GM21723 (cell line): ENCODE data around the gene COX8C.
"Not testable (repeated sequence)": the region's sequence is repeated elsewhere in the genome, so short reads cannot be mapped to it uniquely, and the experiment has no call there.

Source experiments
- ATAC-seq: cut with Tn5 transposase; IDR thresholded peaks from one replicate; pipeline ENCODE4 v1.9.1; 2021; ENCODE audit warnings: mild to moderate bottlenecking, moderate library complexity; ENCODE audit not compliant: unreplicated experiment

Gene COX8C

GRCh38 chr14:93320489-93320888 lies 26.5 kb upstream of the COX8C start:
- no peak for ATAC-seq

DNA sequence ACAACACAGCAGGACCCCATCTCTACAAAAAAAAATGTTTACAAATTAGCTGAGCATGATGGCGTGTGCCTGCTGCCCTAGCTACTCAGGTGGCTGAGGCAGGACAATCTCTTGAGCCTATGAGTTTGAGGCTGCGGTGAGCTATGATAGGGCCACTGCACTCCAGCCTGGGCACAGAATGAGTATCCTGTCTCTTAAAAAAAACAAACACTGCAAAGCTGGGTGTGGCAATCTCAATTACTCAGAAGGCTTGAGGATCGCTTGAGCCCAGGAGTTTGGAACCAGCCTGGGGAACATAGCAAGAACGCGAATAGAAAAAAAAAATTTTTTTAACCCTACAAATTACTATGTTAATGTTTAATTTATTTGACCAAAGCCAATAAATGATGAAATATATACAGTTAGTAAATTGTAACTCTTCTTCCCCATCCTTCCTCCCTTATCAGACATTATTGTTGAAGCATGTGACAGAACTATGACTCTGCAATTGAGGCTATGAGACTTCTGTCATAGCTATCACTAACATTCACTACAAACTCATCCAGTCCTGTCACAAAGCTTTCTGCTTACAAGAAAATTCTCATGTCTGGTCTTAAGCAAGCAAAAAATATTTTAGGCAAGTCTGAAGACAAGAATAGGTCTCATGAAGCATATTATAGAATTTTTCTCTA lies 23.9 kb upstream of the COX8C start:
- no peak for ATAC-seq

GRCh38 chr14:93323600-93324174 lies 23.3 kb upstream of the COX8C start:
- no peak for ATAC-seq

DNA sequence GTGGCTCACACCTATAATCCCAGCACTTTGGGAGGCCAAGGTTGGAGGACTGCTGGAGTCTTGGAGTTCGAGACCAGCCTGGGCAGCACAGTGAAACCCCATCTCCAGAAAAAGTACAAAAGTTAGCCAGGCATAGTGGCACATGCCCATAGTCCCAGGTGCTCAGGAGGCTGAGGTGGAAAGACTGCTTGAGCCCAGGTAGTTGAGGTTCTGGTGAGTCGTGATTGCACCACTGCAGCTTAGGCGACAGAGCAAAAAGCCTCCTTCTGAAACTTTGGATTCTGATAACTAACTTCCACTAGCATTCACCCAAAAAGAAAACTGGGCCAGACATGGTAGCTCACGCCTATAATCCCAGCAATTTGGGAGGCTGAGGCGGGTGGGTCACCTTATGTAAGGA lies 20.8 kb upstream of the COX8C start:
- no peak for ATAC-seq

DNA sequence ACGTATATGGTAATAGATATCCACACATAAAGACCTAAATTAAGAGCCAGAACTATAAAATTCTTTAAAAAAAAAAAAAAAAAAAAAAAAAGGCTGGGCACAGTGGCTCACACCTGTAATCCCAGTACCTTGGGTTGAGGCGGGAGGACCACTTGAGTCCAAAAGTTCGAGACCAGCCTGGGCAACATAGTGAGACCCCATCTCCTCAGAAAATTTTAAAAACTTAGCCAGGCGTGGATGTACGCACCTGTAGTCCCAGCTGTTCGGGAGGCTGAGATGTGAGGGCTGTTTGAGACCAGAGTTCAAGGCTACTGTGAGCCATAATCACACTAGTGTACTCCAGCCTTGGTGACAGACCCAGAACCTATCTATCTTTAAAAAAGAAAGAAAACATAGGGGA lies 18.4 kb upstream of the COX8C start:
- ATAC-seq = no peak

- no peak for ATAC-seq
Measured at GRCh38 chr14:93329965-93330608, 16.9 kb upstream of the COX8C start.

GRCh38 chr14:93330609-93331000 lies 16.4 kb upstream of the COX8C start:
- ATAC-seq = no peak

DNA sequence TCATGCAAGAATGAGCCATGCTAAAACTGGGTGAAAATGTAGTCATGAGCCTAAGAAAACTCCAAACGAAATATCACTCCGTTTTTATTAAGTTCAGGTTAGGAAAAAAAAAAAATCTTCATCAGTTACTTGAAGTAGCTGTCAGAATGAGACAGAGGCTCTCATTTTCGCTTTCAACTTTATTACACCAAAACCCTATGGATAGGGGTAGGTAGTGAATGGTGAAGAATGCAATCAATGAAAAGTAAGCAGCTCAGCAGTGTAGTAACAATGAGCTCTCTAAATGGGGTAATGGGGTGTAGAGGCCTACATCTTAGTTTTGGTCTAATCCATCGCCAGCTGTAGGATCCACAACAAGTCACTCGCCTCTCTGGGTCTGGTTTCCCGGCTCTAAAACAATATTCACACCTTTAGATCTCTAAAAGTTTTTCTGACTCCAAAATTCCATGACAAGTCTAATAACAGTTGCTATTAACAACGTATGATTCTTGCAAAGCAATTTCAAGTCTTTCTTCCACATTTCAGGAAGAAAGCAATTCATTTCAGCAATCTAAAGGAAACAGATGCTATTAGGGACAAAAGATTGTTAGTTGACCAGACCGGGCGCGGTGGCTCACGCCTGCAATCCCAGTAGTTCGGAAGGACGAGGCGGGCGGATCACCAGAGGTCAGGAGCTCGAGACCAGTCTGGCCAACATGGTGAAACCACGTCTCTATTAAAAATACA lies 15.8 kb upstream of the COX8C start:
- ATAC-seq = no peak

GRCh38 chr14:93331728-93332396 lies 15.1 kb upstream of the COX8C start:
- peak; percentile 4 for ATAC-seq

- ATAC-seq = peak; percentile 64
Measured at GRCh38 chr14:93332397-93332852, 14.6 kb upstream of the COX8C start.

DNA sequence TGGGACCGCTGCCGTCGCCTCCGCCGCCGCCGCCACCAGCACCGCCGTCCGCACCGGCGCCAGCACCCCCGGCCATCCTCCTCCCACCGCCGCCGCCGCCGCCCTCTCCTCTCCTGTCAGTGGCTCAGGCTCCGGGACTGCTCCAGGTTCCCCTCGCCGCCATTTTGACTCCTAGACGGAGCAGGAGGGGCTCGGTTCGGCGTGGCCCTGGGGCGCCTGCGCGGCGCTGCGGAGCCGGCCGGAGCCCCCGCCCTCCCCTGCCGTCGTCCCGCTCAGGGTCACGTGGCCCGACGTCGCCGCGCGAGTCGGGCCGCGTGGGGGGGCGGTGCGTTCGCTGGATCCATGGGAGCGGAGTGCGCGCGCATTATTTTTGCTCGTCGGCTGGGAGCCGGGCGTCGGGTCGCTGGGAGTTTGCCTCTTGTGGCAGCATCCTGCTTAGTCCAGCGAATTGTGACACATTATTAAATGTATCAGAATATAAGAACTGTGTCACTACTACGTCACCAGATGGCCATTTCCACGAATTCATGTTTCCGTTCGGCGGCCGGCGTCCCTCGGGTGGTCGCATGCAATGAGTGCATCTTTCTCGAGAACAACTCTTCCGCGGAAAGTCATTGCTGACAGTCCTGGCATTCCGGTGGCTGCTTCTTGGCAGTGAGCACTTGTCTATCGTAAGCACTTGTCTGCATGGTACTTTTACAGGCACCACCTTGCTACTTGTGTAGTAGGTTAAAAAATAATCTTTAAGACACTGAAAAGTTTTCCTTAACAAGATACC lies 13.9 kb upstream of the COX8C start, which contains the start of gene BTBD7:
BTBD7 (minus strand) TSS at position 184 of the 778 bp plus-strand sequence. CDS start 36,985 bp downstream, outside the sequence.
- ATAC-seq = peak; percentile 84

DNA sequence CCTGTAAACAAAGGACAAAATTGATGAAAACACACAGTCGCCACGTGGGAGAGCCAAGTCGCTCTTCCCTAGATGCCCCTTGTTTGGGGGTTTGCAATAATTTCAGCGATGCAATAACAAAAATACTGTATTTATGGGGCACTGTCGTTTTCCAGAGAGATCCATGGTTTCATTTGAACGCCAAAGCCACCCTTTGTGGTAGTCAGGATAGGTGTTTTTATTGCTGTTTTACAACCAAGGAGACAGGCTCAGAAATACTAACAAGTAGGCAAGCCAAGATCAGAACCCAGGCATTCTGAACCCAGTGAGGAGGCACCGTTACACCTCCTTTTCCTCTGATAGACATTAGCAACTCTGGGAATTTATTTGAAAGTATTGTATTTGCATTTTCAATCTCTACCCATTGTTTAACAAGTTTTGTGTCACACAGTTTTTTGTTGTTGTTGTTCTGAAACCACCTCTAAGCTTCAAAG lies 13.3 kb upstream of the COX8C start:
- ATAC-seq = no peak

DNA sequence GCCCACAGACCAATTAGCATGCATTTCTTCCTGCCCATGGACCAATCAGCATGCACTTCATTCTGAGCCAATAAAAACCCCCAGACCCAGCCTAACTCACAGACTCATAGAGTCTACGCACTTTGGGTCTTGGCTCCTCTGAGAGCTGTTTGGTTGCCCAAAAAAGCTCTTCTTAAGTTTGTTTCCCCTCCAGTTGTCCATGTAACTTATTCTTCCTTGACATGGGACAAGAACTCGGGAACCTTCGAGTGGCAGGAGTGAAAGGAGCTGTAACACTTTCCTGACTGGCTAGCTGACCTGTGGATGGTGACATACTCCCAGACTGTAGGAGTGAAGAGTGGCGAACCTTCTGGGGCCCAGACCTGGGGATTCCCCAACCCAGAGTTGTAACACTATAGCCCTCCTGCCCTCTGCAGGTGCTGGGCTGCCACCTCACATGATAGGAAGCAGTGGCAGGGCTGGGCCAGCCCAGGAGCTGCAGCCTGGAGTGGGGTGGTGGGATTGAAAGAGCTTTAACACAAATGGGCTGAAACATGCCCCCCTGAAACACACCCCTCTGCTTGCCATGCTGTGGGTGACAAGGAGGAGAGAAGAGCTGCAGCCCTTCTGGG lies 9.7 kb upstream of the COX8C start:
- no peak for ATAC-seq

DNA sequence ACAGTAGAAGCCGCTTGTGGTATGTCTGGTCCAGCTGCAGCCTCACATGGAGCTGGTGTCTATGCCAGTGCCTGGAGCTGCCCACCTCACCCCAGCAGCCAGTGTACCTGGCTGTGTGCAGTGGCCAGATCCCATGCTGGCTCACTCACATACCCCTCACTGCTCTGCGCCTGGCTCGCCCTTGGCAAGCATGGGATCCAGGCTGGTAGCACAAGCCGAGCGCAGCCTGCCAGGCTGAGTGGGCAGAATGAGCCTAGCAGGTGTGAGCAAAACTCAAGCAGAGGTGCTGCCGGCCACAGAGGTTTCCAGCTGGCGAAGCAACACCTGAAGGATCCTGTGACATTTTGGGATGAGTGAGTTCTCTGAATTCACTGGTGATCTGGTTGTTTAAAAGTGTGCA lies 9.1 kb upstream of the COX8C start:
- no peak for ATAC-seq

GRCh38 chr14:93343266-93343665 lies 3.7 kb upstream of the COX8C start:
- ATAC-seq = no peak

DNA sequence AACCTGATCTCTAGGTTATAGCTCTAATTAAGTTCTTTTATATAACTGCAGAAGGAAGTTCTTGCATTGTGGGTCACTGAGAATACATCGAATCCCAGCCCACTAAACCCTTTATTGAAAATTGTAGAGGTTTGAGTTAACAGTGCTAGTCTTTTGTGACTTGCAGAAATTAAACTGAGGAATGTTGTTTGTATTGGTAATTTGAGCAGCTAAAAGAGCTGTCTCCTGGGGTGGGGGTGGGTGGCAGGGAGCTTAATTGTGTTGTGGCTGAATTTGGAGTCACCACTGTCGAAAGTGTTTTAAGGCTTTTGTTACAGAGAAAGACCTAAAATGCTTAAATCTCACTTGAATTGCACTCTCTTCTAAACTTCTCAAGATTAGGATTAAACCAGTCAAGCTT lies 3.2 kb upstream of the COX8C start:
- ATAC-seq = no peak

DNA sequence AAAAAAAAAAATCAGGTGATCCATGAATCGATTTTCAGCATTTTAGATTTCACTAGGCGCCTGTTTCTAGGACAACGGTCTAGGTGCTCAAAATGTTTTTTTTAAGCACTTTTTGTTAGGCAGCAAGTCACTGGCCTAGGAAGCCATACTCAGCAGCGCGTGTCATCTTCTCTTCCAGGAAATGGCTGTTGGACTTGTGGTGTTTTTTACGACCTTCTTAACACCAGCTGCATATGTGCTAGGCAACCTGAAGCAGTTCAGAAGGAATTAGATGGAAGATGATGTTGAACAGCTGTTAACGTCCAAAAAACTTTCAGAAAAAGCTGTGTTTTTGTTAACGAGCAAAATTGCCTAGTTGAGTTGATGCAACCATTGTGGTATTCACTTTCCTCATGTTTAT lies 868 bp downstream of the COX8C start:
- no peak for ATAC-seq

DNA sequence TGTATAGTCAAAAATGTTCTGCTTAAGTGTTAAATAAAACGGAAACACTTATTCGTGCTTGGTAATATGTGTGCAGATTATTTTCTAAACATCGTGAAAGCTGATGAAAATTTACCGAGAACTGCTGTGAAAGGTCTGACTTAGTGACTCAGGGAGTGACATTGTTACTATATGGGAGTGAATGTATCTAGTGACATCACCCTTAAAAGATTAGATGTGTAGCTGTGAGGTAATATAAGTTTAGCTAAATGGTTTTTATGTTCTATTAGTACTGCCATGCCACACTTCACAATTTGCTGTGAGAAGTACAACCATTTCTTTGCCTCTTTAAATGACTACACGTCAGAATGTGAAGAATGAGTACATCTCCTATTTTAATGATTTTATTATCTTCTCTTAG lies 1.3 kb downstream of the COX8C start:
- no peak for ATAC-seq

DNA sequence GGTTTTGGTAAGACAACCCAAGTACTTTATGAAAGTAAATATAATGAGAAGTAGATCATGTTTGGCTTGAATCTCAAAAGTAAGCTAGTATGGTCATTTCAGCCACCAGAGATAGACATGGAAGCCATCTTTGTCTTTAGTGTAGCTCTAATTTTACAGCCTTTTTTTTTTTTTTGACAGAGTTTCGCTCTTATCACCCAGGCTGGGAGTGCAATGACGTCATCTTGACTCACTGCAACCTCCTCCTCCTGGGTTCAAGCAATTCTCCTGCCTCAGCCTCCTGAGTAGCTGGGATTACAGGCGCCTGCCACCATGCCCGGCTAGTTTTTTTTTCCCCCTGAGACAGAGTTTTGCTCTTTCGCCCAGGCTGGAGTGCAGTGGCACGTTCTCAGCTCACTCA lies 7.9 kb downstream of the COX8C start:
- not testable (repeated sequence) for ATAC-seq
